Endothelial cell of umbilical vein (primary cell): ENCODE data around the gene MYO7B. TPM values are rescaled to one million over a fixed set of nuclear protein-coding genes. Genes with fewer than 3 reads are reported as not detected.

Source experiments
- BruUV-seq: library from RNA; stranded (reverse); fragments of 400-500 nt; replicated peaks from 2 replicates; lab custom pipeline; 2021; lab: Mats Ljungman, UMichigan
- CTCF ChIA-PET: fragments of 300-600, 350-600 bp; sonication (Branson Sonifier 250); formaldehyde crosslinking; loops from one replicate; lab custom pipeline; 2021; ENCODE audit warnings: antibody characterized with exemption, inconsistent platforms; lab: Charles Lee
- POLR2A ChIA-PET: fragments of 300-600, 350-600 bp; sonication (Branson Sonifier 250); formaldehyde crosslinking; loops from one replicate; lab custom pipeline; 2021; ENCODE audit warnings: antibody characterized with exemption, inconsistent platforms; lab: Charles Lee
- DNase-seq: peaks from one replicate; pipeline ENCODE4 v3.0.0-alpha.2; 2011; ENCODE audit warnings: low read depth, low spot score
- FAIRE-seq: peaks from 2 replicates; lab custom pipeline; 2011; peaks lifted over from hg19 to GRCh38; lab: Jason Lieb, UNC
- H2AFZ ChIP-seq: 2 replicates; pipeline ENCODE4 v1.6.0; 2012; ENCODE audit warnings: low read depth, low read length, control low read depth, inconsistent platforms
- H3K27ac ChIP-seq: 2 replicates; pipeline ENCODE4 v1.5.1; 2011; ENCODE audit warnings: low read depth, mild to moderate bottlenecking, control low read depth, low read length, moderate library complexity; ENCODE audit not compliant: insufficient read depth
- H3K27me3 ChIP-seq, 2 experiments: 2 replicates each; pipeline versions ENCODE4 v1.6.0 to v1.6.1; 2011; ENCODE audit warnings: low read length in 2 of 2, mixed read lengths in 1 of 2; ENCODE audit not compliant: control insufficient read depth in 2 of 2, insufficient read depth in 2 of 2
- H3K36me3 ChIP-seq, 2 experiments: 2 replicates in 1 of 2; 3 replicates in 1 of 2; pipeline ENCODE4 v1.5.1; 2011; ENCODE audit warnings: low read length in 2 of 2, mild to moderate bottlenecking in 1 of 2, moderate library complexity in 1 of 2; ENCODE audit not compliant: control insufficient read depth in 2 of 2, insufficient read depth in 2 of 2; ENCODE audit errors: extremely low read depth in 1 of 2
- H3K4me1 ChIP-seq: 3 replicates; pipeline ENCODE4 v1.5.1; 2011; ENCODE audit warnings: mild to moderate bottlenecking, low read length; ENCODE audit not compliant: control insufficient read depth, insufficient read depth; ENCODE audit errors: extremely low read depth
- H3K4me2 ChIP-seq: 2 replicates; pipeline ENCODE4 v1.6.1; 2011; ENCODE audit warnings: low read length, control low read depth, mixed read lengths; ENCODE audit not compliant: insufficient read depth
- H3K4me3 ChIP-seq, 3 experiments: fragments of 200-600 bp in 1 of 3; sonication (generic), shearing (Covaris generic) in 1 of 3; replicated peaks in 1 of 3; 2 replicates each; pipeline ENCODE4 v1.5.1; 2011 to 2016; ENCODE audit warnings: control low read depth in 3 of 3, low read length in 3 of 3, mild to moderate bottlenecking in 2 of 3, inconsistent platforms in 1 of 3, low read depth in 1 of 3, moderate library complexity in 1 of 3; ENCODE audit not compliant: insufficient read depth in 1 of 3
- H3K79me2 ChIP-seq: 2 replicates; pipeline ENCODE4 v1.6.0; 2012; ENCODE audit warnings: low read length, inconsistent platforms; ENCODE audit not compliant: control insufficient read depth, insufficient read depth
- H3K9ac ChIP-seq: replicated peaks from 2 replicates; pipeline ENCODE3; 2011; ENCODE audit warnings: low read length, control low read depth; ENCODE audit not compliant: insufficient read depth; ENCODE audit errors: extremely low read depth
- H3K9me1 ChIP-seq: replicated peaks from 3 replicates; pipeline ENCODE4 v1.6.0; 2011; ENCODE audit warnings: mild to moderate bottlenecking, low read length; ENCODE audit not compliant: control insufficient read depth, insufficient read depth; ENCODE audit errors: extremely low read depth
- H3K9me3 ChIP-seq: replicated peaks from 2 replicates; pipeline ENCODE4 v1.5.1; 2012; ENCODE audit warnings: low read length, inconsistent platforms; ENCODE audit not compliant: control insufficient read depth, insufficient read depth
- H4K20me1 ChIP-seq: replicated peaks from 2 replicates; pipeline ENCODE3; 2011; ENCODE audit warnings: mild to moderate bottlenecking, low read length; ENCODE audit not compliant: control insufficient read depth, insufficient read depth; ENCODE audit errors: extremely low read depth
- EZH2 ChIP-seq: IDR thresholded peaks from 2 replicates; pipeline ENCODE4 v1.6.1; 2012; ENCODE audit warnings: borderline replicate concordance, low read depth, mild to moderate bottlenecking, moderate library complexity, low read length, inconsistent platforms; ENCODE audit not compliant: severe bottlenecking
- GATA2 ChIP-seq: IDR thresholded peaks from 2 replicates; pipeline ENCODE4 v1.7.0; 2011; ENCODE audit warnings: low read depth, mild to moderate bottlenecking, moderate library complexity, mixed read lengths, low read length; ENCODE audit not compliant: insufficient read length, insufficient read depth
- JUN ChIP-seq: IDR thresholded peaks from 2 replicates; pipeline ENCODE4 v1.6.1; 2011; ENCODE audit warnings: borderline replicate concordance, low read depth; ENCODE audit not compliant: insufficient read length, insufficient read depth
- MYC ChIP-seq: IDR thresholded peaks from one replicate; pipeline ENCODE4 v1.6.1; 2011; ENCODE audit warnings: mild to moderate bottlenecking, low read depth, low read length
- POLR2A ChIP-seq: IDR thresholded peaks from 2 replicates; pipeline ENCODE4 v1.6.1; 2012; ENCODE audit warnings: low read depth, mild to moderate bottlenecking, control low read depth, low read length
- dilution Hi-C: fragments of 300-500 bp; cut with MboI; formaldehyde crosslinking; loops from one replicate; pipeline ENCODE4 v1.15.0; 2019; ENCODE audit warnings: low sequenced_read_pairs; ENCODE audit not compliant: extremely low pct_ligation_motif_present
- intact Hi-C: fragments of 100-400 bp; cut with micrococcal nuclease; formaldehyde crosslinking; loops from one replicate; pipeline ENCODE4 v1.10.0; 2022
- polyA plus RNA-seq, 4 experiments: library from polyadenylated mRNA; depleted of rRNA in 3 of 4; stranded (reverse) in 3 of 4; unstranded in 1 of 4; fragments of >200 nt; gene quantifications; 2 replicates each; pipeline versions ENCODE4 v1.2.1 to v1.2.3, GENCODE V29; 2011 to 2012; ENCODE audit warnings: missing spikeins in 1 of 4
- total RNA-seq: library from RNA; stranded (reverse); gene quantifications from 2 replicates; pipeline ENCODE4 v1.2.3, GENCODE V29; 2021
- TF ChIP-seq, protein P1 (sequence below), 2 donors: IDR thresholded peaks; 1 replicate in 1 of 2; 2 replicates in 1 of 2; pipeline ENCODE4 v1.5.1; 2011; ENCODE audit warnings: low read length in 2 of 2, mild to moderate bottlenecking in 2 of 2, moderate library complexity in 2 of 2, control low read depth in 1 of 2, inconsistent platforms in 1 of 2, low read depth in 1 of 2; ENCODE audit not compliant: insufficient read depth in 1 of 2; ENCODE audit errors: extremely low read depth in 1 of 2

MYO7B gene
- total and polyA plus RNA-seq, 2 donors (not counting 3 experiments of a cell fraction or from before 2014, with no cell fraction given) = 0.17 TPM; not detected in 1

DNA sequence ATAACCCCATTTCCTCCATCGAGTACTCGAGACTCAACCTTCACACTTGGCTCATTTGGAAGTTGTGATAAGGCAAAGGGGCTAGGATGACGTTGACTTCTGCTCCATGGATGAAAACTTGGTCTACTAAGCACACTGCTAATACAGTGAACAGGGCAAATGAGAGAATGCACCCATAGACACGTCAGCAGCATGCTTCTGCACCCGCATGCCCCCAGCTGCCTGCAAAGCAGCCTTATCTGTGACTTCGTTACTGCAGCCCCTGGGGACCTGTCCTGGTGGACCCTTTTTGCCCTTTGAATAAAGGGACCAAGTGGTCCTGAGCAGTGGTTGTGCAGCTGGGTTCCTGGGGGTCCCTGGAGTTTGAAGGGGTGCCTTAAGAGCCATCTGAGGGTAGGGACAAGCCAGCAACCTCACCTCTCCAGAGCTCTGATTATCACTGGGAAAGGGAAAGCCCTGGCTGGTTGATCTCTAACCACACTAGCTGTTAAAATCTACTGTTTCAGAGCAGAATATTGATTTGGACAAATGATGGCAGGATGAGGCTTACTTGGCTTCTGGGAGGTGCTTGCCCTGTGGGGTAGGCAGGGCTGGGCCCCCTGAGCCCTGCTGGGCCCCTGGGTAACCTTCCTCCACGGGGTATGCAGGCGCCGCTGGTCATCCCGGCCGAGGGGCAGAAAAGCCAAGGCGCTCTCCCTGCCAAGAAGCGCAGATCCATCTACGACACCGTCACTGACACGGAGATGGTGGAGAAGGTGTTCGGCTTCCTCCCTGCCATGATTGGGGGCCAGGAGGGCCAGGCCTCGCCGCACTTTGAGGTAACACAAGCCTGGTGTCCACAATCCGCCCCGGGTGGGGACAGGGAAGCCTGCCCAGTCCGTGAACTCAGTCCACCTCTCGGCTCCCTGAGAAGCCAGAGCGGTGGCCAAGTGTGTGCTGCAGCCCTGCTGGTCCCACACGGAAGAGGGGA lies 72.9 kb downstream of the MYO7B start:
- no peak overlapping the region for H2AFZ ChIP-seq
- DNase-seq (no peak), FAIRE-seq (no peak)
- ChIA-PET POLR2A (no interaction called here), CTCF (interaction anchor here (1.0 to 3.1 kb wide), 3 partner anchors 9 to 17 kb away, joined by 3 to 23 read pairs (median 9); no protein-coding TSS in a partner anchor)
- no peak overlapping the region for H3K9ac ChIP-seq
- no peaks in the 10 kb centered on the region for H3K79me2 ChIP-seq
- no peaks in the 10 kb centered on the region for H3K9me1 ChIP-seq
- no peaks in the 10 kb centered on the region for H3K36me3 ChIP-seq
- BruUV-seq = no TSS peak
- intact Hi-C loops (no loop called here), dilution Hi-C loops (no loop called here)
- H3K4me2 ChIP-seq = no peak overlapping the region
- TF ChIP-seq POLR2A = no peak
- TF ChIP-seq JUN = no peak
- TF ChIP-seq, protein P1, sequence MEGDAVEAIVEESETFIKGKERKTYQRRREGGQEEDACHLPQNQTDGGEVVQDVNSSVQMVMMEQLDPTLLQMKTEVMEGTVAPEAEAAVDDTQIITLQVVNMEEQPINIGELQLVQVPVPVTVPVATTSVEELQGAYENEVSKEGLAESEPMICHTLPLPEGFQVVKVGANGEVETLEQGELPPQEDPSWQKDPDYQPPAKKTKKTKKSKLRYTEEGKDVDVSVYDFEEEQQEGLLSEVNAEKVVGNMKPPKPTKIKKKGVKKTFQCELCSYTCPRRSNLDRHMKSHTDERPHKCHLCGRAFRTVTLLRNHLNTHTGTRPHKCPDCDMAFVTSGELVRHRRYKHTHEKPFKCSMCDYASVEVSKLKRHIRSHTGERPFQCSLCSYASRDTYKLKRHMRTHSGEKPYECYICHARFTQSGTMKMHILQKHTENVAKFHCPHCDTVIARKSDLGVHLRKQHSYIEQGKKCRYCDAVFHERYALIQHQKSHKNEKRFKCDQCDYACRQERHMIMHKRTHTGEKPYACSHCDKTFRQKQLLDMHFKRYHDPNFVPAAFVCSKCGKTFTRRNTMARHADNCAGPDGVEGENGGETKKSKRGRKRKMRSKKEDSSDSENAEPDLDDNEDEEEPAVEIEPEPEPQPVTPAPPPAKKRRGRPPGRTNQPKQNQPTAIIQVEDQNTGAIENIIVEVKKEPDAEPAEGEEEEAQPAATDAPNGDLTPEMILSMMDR (IDR thresholded peaks at IDR 0.05; ENCODE audit: extremely low read depth in 1 of 2, insufficient read depth in 1 of 2, low read depth in 1 of 2, low read length in 2 of 2) = no peak
- TF ChIP-seq MYC = no peak
- TF ChIP-seq EZH2 = no peak
- TF ChIP-seq GATA2 = no peak
- no peaks in the 10 kb centered on the region for H4K20me1 ChIP-seq
- H3K9me3 ChIP-seq = no peaks in the 10 kb centered on the region
- no peak overlapping the region for H3K4me3 ChIP-seq
- no peaks in the 10 kb centered on the region for H3K4me1 ChIP-seq
- no peak overlapping the region for H3K27ac ChIP-seq
- H3K27me3 ChIP-seq = no peaks in the 10 kb centered on the region
